Gastroesophageal sphincter (tissue), 4 donors: Measurements from ENCODE around the gene IFT172. TPM values are rescaled to one million over a fixed set of nuclear protein-coding genes. Genes with fewer than 3 reads are reported as not detected.

Source experiments
- ATAC-seq: fragments of 150-250 bp; one replicate; pipeline ENCODE4 v1.9.1; 2016; ENCODE audit warnings: mild to moderate bottlenecking, moderate library complexity
- H3K27ac ChIP-seq, 4 donors: fragments of 200-600 bp; sonication (generic) in 3 of 4; 1 replicate in 3 of 4; 2 replicates in 1 of 4; pipeline ENCODE4 v1.5.1; 2016 to 2019
- H3K27me3 ChIP-seq: fragments of 200-600 bp; sonication (generic); one replicate; pipeline ENCODE4 v1.5.1; 2019
- H3K36me3 ChIP-seq, 2 donors: fragments of 200-600 bp; sonication (generic); one replicate each; pipeline ENCODE4 v1.5.1; 2019; ENCODE audit warnings: control low read depth in 1 of 2
- H3K4me1 ChIP-seq, 3 donors: fragments of 200-600 bp; sonication (generic); 1 replicate in 2 of 3; 2 replicates in 1 of 3; pipeline ENCODE4 v1.5.1; 2016 to 2019; ENCODE audit warnings: control low read depth in 2 of 3
- H3K4me3 ChIP-seq, 2 donors: fragments of 200-600 bp; sonication (generic); one replicate each; pipeline ENCODE4 v1.5.1; 2019; ENCODE audit warnings: mild to moderate bottlenecking in 1 of 2, moderate library complexity in 1 of 2
- H3K9me3 ChIP-seq, 3 donors: fragments of 200-600 bp; sonication (generic); one replicate each; pipeline ENCODE4 v1.5.1; 2017 to 2019; ENCODE audit warnings: control low read depth in 2 of 3
- EP300 ChIP-seq: sonication (generic); formaldehyde crosslinking; IDR thresholded peaks from one replicate; pipeline ENCODE4 v1.6.1; 2017; ENCODE audit warnings: antibody characterized with exemption, mild to moderate bottlenecking
- POLR2A ChIP-seq, 2 donors: fragments of 450-650 bp; IDR thresholded peaks; one replicate each; pipeline ENCODE4 v1.6.1; 2017; ENCODE audit warnings: antibody characterized with exemption in 2 of 2, mild to moderate bottlenecking in 2 of 2, moderate library complexity in 1 of 2
- POLR2AphosphoS5 ChIP-seq: sonication (generic); formaldehyde crosslinking; IDR thresholded peaks from one replicate; pipeline ENCODE4 v1.6.1; 2017; ENCODE audit warnings: antibody characterized with exemption
- WGBS, 2 donors: methylation state at CpG; one replicate each; pipeline ENCODE4 v1.1.5; 2018; ENCODE audit warnings: low coverage in 1 of 2; 5-methylcytosine and 5-hydroxymethylcytosine counted together
- small RNA-seq, 4 donors: library from RNA; depleted of rRNA; stranded (forward); fragments of <200 nt; gene quantifications; one replicate each; pipeline ENCODE3, GENCODE V24; 2016
- total RNA-seq, 4 donors: library from RNA; depleted of rRNA; stranded (reverse); fragments of >200 nt; gene quantifications; one replicate each; pipeline ENCODE4 v1.1.0, GENCODE V29; 2016
- TF ChIP-seq, protein P1 (sequence below), 4 experiments: fragments of 200-600 bp in 2 of 4; fragments of 450-650 bp in 2 of 4; sonication (generic) in 1 of 4; IDR thresholded peaks; one replicate each; pipeline ENCODE4 v1.5.1; 2017 to 2019; ENCODE audit warnings: antibody characterized with exemption in 4 of 4, mild to moderate bottlenecking in 2 of 4, moderate library complexity in 2 of 4

IFT172 gene
- total RNA-seq, 4 donors from 2014 or later: 17.9 to 34.8 (median 30.3) TPM

- H3K36me3 ChIP-seq: no peaks in the 10 kb centered on the region
- H3K4me1 ChIP-seq: no peaks in the 10 kb centered on the region
- 96% methylated on average over 5 of the region's 5 CpGs; no CpG with 5 or more reads in 1 of the 2 donors for WGBS, 2 donors
- ATAC-seq: no peak
- H3K4me3 ChIP-seq: no peak overlapping the region
- no peaks in the 10 kb centered on the region for H3K27me3 ChIP-seq
- TF ChIP-seq POLR2AphosphoS5 (no peak), EP300 (no peak), POLR2A (IDR thresholded peaks at IDR 0.05) (no peak)
- TF ChIP-seq, protein P1, sequence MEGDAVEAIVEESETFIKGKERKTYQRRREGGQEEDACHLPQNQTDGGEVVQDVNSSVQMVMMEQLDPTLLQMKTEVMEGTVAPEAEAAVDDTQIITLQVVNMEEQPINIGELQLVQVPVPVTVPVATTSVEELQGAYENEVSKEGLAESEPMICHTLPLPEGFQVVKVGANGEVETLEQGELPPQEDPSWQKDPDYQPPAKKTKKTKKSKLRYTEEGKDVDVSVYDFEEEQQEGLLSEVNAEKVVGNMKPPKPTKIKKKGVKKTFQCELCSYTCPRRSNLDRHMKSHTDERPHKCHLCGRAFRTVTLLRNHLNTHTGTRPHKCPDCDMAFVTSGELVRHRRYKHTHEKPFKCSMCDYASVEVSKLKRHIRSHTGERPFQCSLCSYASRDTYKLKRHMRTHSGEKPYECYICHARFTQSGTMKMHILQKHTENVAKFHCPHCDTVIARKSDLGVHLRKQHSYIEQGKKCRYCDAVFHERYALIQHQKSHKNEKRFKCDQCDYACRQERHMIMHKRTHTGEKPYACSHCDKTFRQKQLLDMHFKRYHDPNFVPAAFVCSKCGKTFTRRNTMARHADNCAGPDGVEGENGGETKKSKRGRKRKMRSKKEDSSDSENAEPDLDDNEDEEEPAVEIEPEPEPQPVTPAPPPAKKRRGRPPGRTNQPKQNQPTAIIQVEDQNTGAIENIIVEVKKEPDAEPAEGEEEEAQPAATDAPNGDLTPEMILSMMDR (IDR thresholded peaks at IDR 0.05): no peak
- H3K27ac ChIP-seq: no peak overlapping the region
- no peaks in the 10 kb centered on the region for H3K9me3 ChIP-seq
These were observed 90.6 kb downstream of the IFT172 start for GRCh38 chr2:27398962-27399361.

Small RNA genes within 50 kb of the gene (small RNA-seq; reads per million reads assigned to genes)
- gene RNU6-986P: 0 reads per million in 4 donors

Other genes starting within 250 kb of the IFT172 start
- not detected for gene SLC30A3, start 226.7 kb downstream of the IFT172 start, total RNA-seq
- not detected for gene DNAJC5G, start 214.3 kb downstream of the IFT172 start, total RNA-seq
- under 1 TPM in 2 of 4 donors, not detected in 2; 0.15 to 0.31 TPM for gene TRIM54, start 207.3 kb downstream of the IFT172 start, total RNA-seq
- gene UCN, start 181.3 kb downstream of the IFT172 start, total RNA-seq: 1 to 10 TPM in 3 of 4 donors, under 1 TPM in 1; 0.67 to 5.0 (median 2.0) TPM
- gene MPV17, start 166.6 kb downstream of the IFT172 start, total RNA-seq: 10 to 100 TPM; 57.9 to 93.4 (median 66.4) TPM
- 10 to 100 TPM; 26.2 to 68.5 (median 32.0) TPM for gene GTF3C2, start 133.0 kb downstream of the IFT172 start, total RNA-seq
- 10 to 100 TPM; 40.8 to 54.9 (median 48.8) TPM for gene EIF2B4, start 119.4 kb downstream of the IFT172 start, total RNA-seq
- gene SNX17, start 119.1 kb downstream of the IFT172 start, total RNA-seq: 100 to 1,000 TPM; 104 to 130 (median 118) TPM
- 10 to 100 TPM in 2 of 4 donors, 1 to 10 TPM in 2; 6.6 to 16.3 (median 11.0) TPM for gene ZNF513, start 109.0 kb downstream of the IFT172 start, total RNA-seq
- 10 to 100 TPM; 50.2 to 74.2 (median 58.8) TPM for gene PPM1G, start 80.2 kb downstream of the IFT172 start, total RNA-seq
- 10 to 100 TPM; 78.5 to 90.7 (median 89.1) TPM for gene NRBP1, start 61.1 kb downstream of the IFT172 start, total RNA-seq
- gene KRTCAP3, start 47.4 kb downstream of the IFT172 start, total RNA-seq: 1 to 10 TPM in 1 of 4 donors, under 1 TPM in 1, not detected in 2; 0.94 to 1.1 TPM
- 10 to 100 TPM in 2 of 4 donors, 1 to 10 TPM in 2; 7.0 to 11.7 (median 9.9) TPM for gene FNDC4, start 5.5 kb upstream of the IFT172 start, total RNA-seq
- gene GCKR, start 7.1 kb upstream of the IFT172 start, total RNA-seq: under 1 TPM in 1 of 4 donors, not detected in 3; 0.58 TPM
- gene ZNF512, start 93.3 kb upstream of the IFT172 start, total RNA-seq: 10 to 100 TPM; 32.3 to 52.1 (median 44.4) TPM
- 10 to 100 TPM in 1 of 4 donors, 1 to 10 TPM in 3; 3.1 to 14.0 (median 5.0) TPM for gene CCDC121, start 139.3 kb upstream of the IFT172 start, total RNA-seq
- gene GPN1, start 139.3 kb upstream of the IFT172 start, total RNA-seq: 10 to 100 TPM; 20.9 to 34.5 (median 21.4) TPM
- 10 to 100 TPM; 15.1 to 31.9 (median 25.6) TPM for gene SUPT7L, start 173.9 kb upstream of the IFT172 start, total RNA-seq
- 10 to 100 TPM; 18.1 to 23.5 (median 21.4) TPM for gene SLC4A1AP, start 174.1 kb upstream of the IFT172 start, total RNA-seq